NCI-H2029 treated with DMSO at 0.1 percent for 48 hours (cell line): ENCODE results near the gene CCDC88A.
"Not testable (repeated sequence)": the region's sequence is repeated elsewhere in the genome, so short reads cannot be mapped to it uniquely, and the experiment has no call there.

Experiments
- DNase-seq: peaks from one replicate; lab custom pipeline; 2025; lab: John Stamatoyannopoulos, UW

The CCDC88A gene, protein sequence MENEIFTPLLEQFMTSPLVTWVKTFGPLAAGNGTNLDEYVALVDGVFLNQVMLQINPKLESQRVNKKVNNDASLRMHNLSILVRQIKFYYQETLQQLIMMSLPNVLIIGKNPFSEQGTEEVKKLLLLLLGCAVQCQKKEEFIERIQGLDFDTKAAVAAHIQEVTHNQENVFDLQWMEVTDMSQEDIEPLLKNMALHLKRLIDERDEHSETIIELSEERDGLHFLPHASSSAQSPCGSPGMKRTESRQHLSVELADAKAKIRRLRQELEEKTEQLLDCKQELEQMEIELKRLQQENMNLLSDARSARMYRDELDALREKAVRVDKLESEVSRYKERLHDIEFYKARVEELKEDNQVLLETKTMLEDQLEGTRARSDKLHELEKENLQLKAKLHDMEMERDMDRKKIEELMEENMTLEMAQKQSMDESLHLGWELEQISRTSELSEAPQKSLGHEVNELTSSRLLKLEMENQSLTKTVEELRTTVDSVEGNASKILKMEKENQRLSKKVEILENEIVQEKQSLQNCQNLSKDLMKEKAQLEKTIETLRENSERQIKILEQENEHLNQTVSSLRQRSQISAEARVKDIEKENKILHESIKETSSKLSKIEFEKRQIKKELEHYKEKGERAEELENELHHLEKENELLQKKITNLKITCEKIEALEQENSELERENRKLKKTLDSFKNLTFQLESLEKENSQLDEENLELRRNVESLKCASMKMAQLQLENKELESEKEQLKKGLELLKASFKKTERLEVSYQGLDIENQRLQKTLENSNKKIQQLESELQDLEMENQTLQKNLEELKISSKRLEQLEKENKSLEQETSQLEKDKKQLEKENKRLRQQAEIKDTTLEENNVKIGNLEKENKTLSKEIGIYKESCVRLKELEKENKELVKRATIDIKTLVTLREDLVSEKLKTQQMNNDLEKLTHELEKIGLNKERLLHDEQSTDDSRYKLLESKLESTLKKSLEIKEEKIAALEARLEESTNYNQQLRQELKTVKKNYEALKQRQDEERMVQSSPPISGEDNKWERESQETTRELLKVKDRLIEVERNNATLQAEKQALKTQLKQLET (N-terminal part only)

DNA sequence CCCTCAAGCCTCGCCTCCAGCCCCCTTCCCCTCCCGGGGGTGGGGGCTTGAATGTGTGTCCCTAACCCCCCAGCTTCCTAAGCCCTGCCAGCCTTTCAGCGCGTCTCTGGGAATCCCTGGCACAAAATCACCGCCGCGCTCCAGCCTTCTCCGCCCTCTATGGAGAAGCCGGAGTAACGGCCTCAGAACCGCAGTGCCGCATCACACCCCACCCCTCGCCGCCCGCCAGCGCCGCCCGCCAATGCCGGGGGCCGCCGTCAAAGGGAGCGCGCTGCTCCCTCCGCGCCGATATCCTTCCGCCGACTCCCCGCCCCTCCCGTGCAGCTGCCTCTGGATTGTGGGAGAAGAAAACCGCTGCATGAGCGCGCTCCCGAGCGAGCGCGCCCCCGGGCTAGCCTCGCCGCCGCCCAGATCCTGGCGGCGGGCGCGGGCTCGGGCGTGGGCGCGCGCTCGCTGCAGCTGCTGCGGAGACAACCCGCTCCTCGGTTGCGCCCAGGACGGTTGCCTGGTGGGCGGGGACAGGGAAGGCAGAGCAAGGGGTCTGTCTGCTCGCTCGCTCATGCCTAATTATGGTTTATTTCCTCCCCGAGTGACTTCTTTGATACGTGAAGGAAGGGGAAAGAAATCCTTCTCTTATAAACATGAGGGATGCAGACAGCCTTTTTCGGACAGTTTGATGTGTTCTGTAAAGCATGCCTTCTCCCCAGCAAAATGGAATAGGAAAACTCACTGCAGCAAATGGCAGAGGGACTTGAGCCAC, at the start of gene CCDC88A:
CCDC88A (minus strand) TSS at position 178 of the 760 bp plus-strand sequence. CDS start 777 bp downstream, outside the sequence.
- peak; percentile 77 for DNase-seq

DNA sequence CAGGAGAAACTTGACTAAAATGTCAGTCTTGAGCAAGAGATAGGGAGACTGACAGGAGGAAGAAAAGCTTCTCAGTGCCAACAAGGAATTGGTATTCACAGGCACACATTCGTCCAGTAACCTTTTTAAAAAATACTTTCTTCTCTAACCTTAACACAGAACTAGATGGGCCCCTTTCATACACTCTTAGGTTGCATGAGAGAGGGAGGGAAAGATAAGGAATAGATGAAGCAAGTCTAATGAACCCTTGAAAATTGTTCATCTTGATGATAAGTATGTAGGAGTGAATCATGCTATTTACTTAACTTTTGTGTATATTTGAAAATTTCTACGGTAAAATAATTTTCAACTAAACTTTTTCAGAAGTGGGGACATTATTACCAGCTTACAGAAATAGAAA, 42.0 kb upstream of the CCDC88A start:
- no peak for DNase-seq

DNA sequence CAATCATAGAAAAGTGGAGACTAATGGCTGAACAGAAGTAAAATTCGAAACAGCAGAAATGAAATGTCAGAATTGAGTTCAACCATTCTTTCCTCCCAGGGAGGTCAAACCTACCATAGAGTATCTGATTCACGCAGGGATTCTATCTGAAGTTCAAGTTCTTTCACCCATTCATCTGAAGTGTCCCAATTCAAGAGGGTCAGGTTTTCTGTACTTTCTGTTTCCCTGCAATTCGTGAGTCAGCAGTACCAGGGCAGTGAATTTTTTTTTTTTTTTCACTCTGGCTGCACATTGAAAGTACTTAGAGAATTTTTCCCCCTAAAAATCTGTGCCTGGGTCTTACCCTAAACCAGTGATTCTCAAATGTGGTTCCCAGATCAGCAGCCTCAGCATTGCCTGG, 40.9 kb upstream of the CCDC88A start:
- no peak for DNase-seq

DNA sequence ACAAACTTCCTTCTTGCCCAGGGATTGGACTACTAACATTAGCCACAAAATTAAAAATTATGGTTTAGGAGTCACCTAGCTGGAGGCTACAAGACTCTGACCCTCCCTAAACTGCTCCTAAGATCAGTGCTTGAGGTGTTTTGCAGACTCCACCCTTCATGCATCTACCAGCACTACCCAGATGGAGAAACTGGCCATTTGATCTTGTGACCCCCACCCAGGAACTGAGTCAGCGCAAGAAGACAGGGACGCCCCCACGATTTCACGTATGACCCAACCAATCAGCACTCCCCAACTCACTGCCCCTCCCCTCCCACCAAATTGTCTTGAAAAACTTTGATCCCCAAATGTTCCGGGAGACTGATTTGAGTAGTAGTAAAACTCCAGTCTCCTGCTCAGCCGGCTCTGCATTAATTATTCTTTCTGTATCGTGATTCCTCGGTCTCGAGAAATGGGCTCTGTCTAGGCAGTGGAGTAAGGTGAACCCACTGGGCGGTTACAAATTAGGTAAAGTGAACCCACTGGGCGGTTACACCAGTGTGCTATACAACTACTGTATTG, 40.1 kb upstream of the CCDC88A start:
- no peak for DNase-seq

DNA sequence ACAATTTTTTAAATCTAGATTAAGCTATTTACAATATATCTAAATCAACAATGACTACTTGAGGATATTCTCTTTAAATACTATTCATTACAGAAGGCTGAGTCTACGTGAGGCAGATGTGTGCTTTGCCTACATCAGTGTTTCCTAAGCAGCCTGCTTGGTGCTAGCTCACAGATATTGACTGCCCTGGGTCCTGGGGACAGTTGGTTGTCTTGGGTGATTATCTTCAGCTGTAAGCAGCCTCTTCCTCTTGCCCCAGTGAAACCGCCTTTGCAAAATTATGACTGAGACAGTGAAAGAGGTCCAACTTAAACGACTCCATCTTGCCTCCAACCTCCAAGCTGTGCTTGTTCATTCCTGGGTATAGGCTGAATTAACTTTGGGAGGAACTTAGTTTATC, 39.6 kb upstream of the CCDC88A start:
- DNase-seq, result no peak

DNA sequence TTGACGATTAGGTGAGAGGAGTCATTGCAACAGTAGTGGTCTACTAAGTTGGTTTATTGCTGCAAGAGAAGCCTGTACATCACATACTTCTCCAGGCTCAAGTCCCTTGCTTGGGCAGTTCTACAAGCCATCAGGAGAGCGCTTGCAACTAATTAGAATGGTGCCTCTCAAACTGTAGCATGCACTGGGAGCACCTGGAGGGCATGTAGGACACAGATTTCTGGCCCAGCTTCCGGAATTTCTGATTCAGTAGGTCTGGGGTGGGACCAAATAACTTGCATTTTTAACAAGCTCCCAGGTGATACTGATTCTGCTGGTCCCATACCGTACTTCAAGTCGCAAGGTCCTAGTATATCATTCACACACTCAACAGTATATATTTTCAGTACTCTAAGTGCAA, 34.5 kb upstream of the CCDC88A start:
- no peak for DNase-seq

DNA sequence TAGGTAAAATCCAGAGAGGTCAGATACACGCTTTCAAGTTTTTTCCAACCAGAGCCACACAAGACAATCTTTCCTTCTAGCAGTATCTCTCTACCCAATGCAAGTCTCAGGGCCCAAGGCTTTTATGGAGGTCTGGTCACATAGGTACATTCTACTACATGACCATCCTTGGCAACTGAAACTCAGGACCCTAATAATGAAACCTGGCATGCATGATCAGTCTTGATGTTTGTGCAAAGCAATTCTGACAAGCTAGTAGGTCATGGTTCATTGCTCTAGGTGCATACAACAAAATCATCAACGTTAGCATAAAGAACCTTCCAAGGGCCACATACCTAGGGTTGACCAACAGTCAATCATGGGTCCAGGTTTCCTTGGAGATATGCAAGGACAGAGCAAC, 33.2 kb upstream of the CCDC88A start:
- no peak for DNase-seq

DNA sequence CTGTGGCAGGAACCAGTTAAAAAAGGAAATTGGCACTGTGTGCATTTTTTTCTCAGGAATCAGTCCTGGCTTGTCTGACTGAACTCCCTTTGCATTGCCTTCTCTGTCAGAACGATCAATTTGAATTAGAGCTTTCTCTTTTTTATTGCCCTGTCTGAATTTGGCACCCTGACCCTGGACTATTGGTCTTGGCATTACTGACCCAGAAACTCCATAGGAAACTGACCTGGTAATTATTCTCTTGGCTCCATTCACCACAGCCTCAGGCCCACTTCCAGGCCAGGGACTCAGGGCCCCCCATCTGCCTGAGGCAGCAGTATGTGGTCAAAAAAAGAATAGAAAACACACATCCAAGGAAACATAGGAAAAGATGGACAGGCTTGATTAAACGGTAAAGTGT, 32.0 kb upstream of the CCDC88A start:
- DNase-seq, result no peak

DNA sequence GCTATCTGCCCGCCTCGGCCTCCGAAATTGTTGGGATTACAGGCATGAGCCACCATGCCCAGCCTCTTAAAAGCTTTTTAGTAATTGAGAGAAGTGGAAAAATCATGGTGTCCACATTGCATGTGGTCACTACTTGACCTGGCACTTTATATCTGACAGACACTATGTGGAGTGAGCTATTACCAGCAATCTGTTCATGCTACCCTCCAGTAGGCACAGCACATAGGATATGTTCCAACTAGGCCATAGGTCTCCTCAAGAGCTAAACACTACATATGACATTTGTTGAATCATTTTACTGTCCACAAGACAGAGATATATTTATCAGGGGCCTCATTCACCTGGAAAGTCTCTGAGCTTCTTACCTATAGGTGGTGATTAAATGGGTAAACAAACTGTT, 30.4 kb upstream of the CCDC88A start:
- DNase-seq, result not testable (repeated sequence)

DNA sequence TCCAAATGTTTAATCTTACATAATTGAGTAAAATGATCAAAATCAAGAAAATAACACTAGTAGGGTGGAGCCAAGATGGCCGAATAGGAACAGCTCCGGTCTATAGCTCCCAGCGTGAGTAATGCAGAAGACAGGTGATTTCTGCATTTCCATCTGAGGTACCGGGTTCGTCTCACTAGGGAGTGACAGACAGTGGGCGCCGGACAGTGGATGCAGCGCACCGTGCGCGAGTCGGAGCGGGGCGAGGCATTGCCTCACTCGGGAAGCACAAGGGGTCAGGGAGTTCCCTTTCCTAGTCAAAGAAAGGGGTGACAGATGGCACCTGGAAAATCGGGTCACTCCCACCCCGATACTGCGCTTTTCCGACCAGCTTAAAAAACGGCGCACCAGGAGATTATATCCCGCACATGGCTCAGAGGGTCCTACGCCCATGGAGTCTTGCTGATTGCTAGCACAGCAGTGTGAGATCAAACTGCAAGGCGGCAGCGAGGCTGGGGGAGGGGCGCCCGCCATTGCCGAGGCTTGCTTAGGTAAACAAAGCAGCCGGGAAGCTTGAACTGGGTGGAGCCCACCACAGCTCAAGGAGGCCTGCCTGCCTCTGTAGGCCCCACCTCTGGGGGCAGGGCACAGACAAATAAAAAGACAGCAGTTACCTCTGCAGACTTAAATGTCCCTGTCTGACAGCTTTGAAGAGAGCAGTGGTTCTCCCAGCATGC, 22.5 kb upstream of the CCDC88A start:
- DNase-seq, result not testable (repeated sequence)

DNA sequence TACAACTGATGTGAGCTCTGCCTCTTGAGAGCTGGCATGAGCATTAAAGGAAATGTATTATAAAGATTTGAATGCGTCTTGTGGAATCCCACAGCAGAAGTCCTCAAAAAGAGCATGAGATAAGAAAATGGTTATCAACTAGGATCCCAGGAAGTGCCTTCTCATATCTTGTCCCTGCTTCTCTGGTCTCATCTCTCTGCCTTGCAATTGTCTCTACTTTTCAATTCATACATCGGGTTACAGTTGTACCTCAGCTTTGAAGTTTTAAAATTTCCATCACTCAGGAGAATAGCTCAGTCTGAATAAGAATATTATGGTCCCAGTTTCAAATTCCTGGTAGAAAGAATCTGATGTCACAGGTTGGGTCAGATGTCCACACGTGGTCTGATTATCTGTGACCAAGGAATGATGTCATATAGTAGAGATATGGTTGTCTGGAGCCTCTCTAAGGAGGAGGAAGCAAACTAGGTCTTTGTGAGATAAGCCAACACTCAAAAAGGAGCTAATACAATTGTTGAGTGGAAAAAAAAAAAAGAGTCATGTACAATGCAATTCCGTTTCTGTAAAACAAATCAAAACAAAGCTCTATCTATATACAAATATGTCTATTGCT, 21.7 kb upstream of the CCDC88A start:
- DNase-seq, result no peak

DNA sequence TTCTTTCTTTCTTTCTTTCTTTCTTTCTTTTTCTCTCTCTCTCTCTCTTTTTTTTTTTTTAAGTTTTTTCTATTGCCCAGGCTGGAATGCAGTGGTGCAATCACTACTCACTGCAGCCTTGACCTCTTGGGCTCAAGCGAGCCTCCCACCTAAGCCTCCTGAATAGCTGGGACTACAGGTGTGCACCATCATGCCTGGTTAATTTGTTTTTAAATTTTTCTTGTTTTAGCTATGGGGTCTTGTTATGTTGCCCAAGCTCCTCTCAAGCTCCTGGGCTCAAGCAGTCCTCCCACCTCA, 19.4 kb upstream of the CCDC88A start:
- DNase-seq, result no peak

DNA sequence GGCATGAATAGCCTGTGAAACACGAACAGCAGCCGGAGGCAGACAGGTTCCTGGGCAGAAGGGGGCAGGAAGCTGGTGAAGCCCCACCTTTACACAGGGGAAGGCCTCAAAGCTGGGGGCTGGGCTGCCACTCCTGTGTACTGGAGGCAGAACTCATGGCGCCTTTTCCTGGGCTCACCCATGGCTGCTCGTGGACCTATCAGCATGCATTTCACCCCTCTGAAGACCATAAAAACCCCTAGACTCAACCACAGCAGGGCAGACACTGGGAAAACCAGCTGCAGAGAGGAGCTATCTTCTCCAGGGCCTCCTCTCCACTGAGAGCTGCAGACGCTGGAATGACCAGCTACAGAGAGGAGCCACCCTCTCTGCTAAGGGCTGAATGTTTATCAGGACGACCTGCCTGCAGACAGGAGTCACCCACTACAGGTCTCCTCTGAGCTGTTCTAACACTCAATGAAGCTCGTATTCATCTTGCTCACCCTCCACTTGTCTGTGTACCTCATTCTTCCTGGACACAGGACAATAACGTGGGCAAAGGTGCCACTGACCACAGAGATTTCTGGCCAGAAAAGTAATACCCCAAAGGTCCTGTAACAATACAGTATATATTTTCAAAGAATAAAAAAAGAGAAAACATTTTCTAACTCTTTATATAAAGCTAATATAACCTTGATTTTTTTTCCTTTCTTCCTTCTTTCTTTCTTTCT, 18.9 kb upstream of the CCDC88A start:
- DNase-seq, result no peak

DNA sequence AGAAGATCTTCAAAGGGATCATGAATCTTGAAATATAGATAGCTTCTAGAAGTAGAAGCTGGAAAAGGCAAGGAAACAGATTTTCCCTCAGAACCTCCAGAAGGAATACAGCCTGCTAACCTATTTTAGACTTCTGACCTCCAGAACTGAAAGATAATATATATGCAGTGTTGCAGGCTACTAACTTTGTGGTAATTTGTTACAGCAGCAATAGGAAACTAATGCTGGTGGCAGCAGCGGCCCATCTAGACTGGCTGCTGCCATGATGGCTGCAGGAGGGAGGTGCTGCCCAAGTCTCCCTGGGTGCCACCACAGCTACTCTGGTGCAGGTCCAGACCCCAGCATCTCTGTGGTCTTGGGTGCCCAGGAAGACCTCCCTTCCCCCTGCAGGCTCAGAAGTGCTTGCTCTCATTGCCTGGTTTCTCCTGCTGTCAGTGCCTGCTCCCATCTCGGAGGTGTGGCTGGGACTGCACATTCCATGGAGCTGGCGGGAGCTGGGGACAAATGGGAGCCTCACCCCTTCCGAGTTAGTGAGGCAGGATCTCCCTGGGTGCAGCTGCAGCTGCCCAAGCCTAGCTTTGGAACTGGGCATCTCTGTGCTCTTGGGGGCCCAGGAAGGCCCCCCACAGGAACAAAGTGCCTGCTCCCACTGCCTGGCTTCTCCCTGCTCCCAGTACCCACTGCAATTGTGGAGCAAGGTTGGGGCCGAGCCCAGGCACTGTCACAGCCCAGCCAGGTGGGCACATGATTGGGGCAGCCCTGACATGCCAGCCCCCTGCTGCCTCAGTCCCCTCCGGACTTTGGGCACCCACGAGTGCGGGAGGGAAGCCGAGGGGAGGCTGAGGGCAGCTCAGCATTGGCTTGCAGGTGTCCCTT, 18.1 kb upstream of the CCDC88A start:
- no peak for DNase-seq

DNA sequence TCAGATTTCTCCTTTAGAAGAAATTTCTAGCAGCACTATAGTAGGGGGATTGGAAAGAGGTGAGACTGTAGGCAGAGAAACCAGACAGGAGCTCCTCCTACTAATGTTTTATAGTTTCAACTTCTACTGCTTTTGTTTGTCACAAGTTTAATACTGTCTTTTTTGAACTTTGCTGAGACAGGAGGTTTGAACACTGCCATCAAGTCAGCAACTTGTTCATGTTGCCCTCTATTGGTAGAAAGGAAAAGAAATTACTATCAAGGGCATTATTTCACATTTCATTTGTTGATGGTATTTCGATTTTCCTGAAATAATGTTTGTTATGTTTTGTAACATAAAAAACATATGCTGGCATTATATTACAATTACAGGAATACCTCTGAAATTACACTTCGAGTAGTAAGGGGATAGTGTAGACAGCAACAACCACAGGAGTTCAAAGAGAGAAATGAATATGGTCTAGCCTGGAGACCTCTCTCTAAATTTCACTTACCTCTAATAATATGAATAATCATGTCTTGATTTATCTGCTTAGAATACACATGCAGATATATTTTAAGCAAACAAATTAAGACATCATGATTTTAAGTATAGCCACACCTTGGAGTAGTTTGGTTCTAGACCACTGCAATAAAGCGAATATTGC, 12.4 kb upstream of the CCDC88A start:
- no peak for DNase-seq

DNA sequence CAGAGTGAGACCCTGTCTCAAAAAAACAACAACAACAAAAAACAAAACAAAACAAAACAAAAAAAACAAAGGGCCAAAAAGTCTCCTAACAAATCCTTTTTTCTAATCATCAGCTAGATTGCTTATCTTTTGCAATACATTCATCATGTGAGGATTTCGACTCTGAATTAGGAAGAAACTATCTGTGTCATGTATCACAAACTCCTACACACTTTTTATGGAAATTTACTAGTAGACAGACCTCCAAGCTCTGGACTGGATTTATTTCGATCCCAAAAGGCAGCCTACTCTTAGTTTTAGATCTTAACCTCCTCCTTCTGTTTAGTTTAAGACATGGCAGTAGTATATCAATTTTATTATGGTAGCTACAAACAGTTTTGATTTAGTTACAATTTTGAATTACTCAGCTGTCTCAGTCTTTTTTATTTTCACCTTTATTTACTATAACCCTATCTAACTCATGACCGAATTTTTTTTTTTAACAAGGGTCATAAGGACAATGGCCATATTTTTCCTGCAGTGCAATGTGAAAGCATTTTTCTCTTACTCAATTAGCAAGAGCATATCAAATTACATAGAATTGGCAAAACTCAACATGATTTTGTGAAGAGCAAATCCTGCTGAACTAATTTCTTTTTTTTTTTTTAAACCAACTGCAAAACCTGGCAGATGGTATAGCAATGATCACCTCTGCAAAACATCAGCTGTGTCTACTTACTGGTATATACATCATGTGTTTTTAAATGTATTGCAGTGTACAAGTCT, 10.7 kb upstream of the CCDC88A start:
- DNase-seq, result no peak

DNA sequence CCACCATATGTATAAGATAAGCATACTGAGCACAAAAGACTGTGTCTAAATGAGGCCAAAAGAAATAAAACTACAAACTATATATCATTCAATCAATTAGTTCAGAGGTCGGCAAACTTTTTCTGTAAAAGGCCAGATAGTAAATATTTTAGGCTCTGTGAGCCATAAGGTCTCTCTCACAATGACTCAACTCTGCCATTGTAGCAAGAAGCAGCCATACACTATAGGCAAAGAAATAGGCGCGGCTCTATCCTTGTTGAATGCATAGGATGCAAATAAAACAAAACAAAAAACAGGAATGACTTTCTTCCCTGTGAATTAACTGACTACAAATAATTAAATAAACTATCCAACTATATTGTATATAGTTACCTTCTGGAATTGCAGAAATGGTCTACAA, 8.6 kb upstream of the CCDC88A start:
- no peak for DNase-seq

DNA sequence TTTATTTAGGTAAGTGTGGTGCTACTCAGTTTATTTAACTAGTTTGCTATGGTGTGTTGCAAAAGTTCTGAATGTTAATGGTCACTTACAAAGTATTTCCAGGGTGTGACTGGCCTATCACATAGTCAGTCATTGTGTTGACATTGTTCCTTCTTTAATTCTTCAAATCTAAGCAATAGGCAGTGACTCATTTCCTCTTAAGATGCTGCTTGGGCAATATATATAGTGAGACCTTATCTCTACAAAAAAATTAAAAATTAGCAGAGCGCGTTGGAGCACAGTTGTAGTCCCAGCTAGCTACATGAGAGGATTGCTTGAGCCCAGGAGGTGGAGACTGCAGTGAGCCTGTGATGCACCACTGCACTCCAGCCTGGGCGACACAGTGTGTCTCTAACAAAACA, 5.8 kb upstream of the CCDC88A start:
- DNase-seq, result no peak
